NOMO-1 (cell line): ENCODE results near the gene GAMT.

ENCODE experiments used
- DNase-seq, 2 experiments: peaks; one replicate each; lab custom pipeline; 2025; ENCODE audit not compliant: unreplicated experiment in 2 of 2; lab: John Stamatoyannopoulos, UW

The GAMT gene

DNA sequence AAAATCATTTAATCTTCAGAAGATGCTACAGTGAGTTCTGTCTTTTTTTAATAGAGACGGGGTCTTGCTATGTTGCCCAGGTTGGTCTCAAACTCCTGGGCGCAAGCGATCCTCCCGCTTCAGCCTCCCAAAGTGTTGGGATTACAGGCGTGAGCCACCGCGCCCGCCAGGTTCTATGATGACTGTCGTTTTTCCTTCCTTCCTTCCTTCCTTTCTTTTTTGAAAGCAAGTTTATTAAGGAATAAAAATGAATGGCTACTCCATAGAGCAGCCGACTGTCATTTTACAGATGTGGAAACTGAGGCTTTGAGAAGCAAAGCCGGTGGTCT lies 511 bp upstream of the GAMT start:
- no peak for DNase-seq

GRCh38 chr19:1400281-1401137 lies 833 bp downstream of the GAMT start:
- peak in 1 of 2 experiments; percentile 11 for DNase-seq

GRCh38 chr19:1399745-1400144 lies 1.6 kb downstream of the GAMT start:
- no peak for DNase-seq

GRCh38 chr19:1399079-1399478 lies 2.3 kb downstream of the GAMT start:
- DNase-seq, result no peak

GRCh38 chr19:1397838-1398237 lies 3.5 kb downstream of the GAMT start:
- no peak for DNase-seq

GRCh38 chr19:1396768-1397679 lies 4.3 kb downstream of the GAMT start:
- DNase-seq, result no peak

DNA sequence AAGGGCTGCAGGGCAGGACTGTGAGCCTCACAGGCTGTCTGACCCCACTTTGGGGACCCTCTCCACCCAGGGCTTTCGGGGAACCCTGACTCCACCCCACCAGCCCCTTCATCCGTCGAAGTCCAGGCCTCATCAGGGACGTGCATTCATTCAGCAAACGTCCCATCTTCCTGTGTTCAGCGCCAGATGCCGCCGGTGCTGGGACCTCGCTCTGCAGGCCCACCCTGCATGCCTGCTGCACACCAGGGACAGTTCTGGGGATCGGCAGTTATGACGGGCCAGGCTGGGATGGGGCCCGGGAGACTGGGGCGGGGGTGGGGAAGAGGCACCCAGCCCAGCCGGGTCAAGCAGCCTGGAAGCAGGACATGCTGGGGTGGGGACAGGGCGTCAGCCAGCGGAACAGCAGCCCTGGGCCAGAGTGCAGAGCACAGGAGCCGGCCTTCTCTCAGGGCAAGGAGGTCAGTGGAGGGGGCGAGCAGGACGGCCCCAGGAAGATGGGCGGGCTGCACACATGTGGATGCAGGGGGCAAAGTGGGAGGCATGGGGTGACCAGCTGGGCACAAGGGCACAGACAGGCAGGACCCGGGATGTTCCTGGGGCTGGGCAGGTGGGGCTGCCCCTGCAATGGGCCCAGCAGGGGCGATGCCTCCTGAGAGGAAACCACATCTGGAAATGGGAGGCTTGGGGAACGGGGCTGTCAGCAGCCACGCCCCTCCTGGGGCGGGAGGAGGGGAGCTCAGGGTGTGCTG lies 5.1 kb downstream of the GAMT start:
- DNase-seq, result no peak

DNA sequence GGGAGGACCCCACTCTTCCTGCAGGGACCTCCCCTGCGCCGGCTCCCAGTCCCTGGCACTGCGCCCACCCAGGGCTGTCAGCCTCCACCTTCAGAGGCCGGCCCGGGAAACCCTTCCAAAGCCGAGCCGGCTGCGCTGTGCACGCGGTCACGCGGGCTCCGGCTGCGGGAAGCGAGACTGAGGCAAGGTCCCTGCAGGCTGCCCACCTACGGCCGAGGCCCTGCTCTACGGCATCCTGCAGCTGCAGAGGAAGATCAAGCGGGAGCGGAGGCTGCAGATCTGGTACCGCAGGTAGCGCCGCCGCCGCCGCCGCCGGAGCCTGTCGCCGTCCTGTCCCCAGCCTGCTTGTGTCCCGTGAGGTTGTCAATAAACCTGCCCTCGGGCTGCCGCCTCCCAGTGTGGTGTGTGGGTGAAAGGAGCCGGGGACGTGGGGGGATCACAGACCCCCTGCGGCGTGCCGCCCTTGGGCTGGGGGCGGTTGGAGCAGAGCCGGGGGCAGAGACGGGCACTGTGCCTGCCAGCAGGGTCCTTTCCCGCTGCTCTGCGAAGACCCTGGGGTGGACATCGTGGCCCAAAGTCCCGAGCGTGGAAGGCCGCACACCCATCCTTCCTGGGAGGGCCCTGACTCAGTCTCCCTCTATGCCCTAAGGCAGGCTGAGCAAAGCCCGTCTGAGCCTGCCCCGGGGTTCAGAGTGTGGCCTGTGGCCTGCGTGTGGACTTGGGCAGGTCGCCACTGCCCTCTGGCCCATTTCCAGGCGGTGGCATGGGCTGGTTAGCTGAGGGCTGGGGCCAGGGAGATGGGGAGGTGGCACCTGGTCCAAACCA lies 5.9 kb downstream of the GAMT start:
- no peak for DNase-seq

DNA sequence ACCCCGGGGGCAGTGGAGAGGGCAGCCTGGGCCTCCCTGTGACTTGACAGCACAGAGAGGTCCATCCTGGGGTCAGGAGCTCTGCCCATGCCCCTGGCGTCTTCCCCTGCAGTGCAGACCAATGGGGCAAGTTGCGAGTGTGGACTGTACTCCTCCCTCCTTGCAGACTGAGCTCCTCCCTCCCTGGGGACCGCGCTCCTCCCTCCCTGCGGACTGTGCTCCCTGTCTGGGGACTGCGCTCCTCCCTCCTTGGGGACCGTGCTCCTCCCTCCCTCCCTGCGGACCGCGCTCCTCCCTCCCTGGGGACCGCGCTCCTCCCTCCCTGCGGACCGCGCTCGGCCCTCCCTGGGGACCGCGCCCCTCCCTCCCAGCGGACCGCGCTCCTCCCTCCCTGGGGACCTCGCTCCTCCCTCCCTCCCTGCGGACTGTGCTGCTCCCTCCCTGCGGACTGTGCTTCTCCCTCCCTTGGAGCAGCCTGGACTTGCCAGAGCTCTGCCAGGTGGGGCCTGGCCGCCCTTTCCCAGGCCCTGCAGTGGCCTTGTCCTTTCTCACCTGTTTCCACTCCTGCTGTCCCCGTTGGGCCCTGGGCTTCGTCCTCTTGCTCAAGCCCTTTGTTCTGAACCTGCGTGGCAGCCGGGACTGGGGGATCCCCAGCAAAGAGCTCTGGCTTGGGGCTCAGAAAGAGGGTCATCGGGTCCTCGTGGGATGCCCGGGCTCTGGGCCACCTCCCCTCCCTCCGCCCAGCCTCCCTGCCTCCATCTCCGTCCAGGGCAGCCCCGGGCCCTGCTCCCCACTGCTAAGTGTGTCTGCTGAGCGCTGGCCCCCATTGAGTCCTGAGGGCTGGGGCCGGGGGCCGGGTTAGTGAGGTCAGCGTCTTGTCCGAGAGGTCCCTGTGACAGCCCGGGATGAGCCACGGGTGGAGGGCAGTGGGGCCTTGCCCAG lies 6.8 kb downstream of the GAMT start:
- no peak for DNase-seq

GRCh38 chr19:1393841-1394240 lies 7.5 kb downstream of the GAMT start:
- no peak for DNase-seq

- DNase-seq, result no peak
Observed at GRCh38 chr19:1392939-1393530, 8.3 kb downstream of the GAMT start.

GRCh38 chr19:1392407-1392806 lies 8.9 kb downstream of the GAMT start:
- DNase-seq, result no peak

DNA sequence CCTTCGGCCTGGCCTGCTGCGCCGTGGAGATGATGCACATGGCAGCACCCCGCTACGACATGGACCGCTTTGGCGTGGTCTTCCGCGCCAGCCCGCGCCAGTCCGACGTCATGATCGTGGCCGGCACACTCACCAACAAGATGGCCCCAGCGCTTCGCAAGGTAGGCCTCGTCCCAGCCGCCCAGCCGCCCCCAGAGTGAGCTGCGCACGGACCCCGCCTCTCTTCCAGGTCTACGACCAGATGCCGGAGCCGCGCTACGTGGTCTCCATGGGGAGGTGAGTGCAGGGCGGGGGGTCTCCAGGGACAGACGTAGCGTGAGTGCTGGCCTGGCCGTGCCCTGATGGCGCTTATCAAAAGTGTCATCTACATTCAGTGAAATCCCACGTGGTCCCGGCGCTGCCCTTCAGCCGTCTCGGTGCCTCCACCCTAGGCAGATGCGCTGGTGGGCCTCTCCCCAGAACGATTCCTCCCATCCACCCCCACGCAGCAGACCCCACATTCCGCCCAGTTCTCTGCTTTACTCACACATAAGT lies 10.4 kb downstream of the GAMT start:
- DNase-seq, result no peak

- no peak for DNase-seq
Observed at GRCh38 chr19:1389033-1389940, 12.1 kb downstream of the GAMT start.

GRCh38 chr19:1388637-1389026 lies 12.7 kb downstream of the GAMT start:
- DNase-seq, result no peak

DNA sequence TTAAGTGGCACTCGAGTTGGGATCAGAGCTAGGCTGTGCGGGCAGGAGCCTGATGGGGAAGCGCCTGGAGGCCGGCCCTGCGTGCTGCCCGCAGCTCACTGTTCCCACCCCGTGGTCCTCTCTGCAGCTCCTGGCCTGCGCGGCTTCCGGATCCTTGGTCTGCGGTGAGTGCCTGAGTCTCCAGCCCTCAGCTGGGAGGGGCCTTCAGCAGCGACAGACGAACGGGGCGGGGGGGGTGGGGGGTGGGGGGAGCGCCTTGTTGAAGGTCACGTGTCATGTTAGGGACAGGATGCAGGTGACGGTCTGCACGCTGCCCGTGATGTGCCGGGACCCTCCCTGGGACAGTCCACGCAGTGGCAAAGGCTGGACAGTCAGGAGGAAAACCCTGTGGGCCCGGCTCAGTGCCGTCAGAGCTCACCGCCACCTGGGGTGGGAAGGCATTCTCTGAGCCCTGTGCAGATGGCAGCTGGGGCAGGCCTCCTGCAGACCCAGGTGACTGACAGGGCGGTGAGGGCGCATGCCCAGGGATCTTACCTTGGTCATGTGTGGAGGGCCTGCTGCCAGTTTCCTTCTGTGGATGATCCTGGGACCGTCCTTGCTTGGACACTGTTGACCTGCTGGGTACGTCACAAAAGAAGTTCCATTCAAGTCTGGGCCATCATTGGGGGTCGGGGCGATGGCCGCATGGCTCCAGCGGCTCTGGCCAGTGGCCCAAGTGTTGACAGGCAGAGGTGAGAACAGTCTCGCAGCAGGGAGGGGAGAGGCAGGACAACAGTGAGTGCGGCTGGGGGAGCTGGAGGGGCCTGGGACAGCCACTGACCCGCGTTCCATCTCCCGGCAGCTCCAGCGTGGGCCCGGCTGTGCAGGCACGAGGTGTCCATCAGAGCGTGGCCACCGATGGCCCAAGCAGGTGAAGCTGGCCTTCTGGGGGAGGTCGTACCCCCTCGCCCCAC lies 13.4 kb downstream of the GAMT start:
- no peak for DNase-seq
